H9 (cell line): Measurements from ENCODE around the gene TMEM221. TPM values are rescaled to one million over a fixed set of nuclear protein-coding genes. Genes with fewer than 3 reads are reported as not detected.

Experiments
- DNase-seq: peaks from one replicate; pipeline ENCODE4 v3.0.0-alpha.2; 2017
- H2AFZ ChIP-seq: one replicate; pipeline ENCODE4 v1.6.1; 2013; ENCODE audit warnings: mild to moderate bottlenecking, low read length, control low read depth, moderate library complexity
- H2AK5ac ChIP-seq: 2 replicates; pipeline ENCODE4 v1.6.1; 2013; ENCODE audit warnings: low read length, control low read depth, mixed read lengths; ENCODE audit not compliant: insufficient read length
- H2BK120ac ChIP-seq: one replicate; pipeline ENCODE4 v1.6.1; 2013; ENCODE audit warnings: low read depth, mild to moderate bottlenecking, low read length, control low read depth, inconsistent platforms; ENCODE audit not compliant: poor library complexity, severe bottlenecking
- H2BK12ac ChIP-seq: 2 replicates; pipeline ENCODE4 v1.6.1; 2013; ENCODE audit warnings: low read length, control low read depth, mixed read lengths, low read depth; ENCODE audit not compliant: insufficient read length
- H2BK15ac ChIP-seq: 2 replicates; pipeline ENCODE4 v1.6.1; 2013; ENCODE audit warnings: low read depth, low read length, control low read depth
- H2BK20ac ChIP-seq: one replicate; pipeline ENCODE4 v1.6.1; 2013; ENCODE audit warnings: low read depth, mild to moderate bottlenecking, low read length, control low read depth, inconsistent platforms; ENCODE audit not compliant: poor library complexity, severe bottlenecking
- H2BK5ac ChIP-seq: 2 replicates; pipeline ENCODE4 v1.6.1; 2013; ENCODE audit warnings: low read length, control low read depth, mixed read lengths; ENCODE audit not compliant: insufficient read length
- H3K14ac ChIP-seq: 2 replicates; pipeline ENCODE4 v1.6.1; 2013; ENCODE audit warnings: low read length, control low read depth; ENCODE audit not compliant: insufficient read depth
- H3K18ac ChIP-seq: 2 replicates; pipeline ENCODE4 v1.6.1; 2013; ENCODE audit warnings: low read depth, mild to moderate bottlenecking, mixed read lengths, low read length, control low read depth; ENCODE audit not compliant: insufficient read length
- H3K23ac ChIP-seq: 2 replicates; pipeline ENCODE4 v1.6.1; 2013; ENCODE audit warnings: low read length, control low read depth, mixed read lengths, low read depth; ENCODE audit not compliant: insufficient read length
- H3K23me2 ChIP-seq: 2 replicates; pipeline ENCODE4 v1.6.1; 2013; ENCODE audit warnings: low read depth, mild to moderate bottlenecking, mixed read lengths, low read length, control low read depth; ENCODE audit not compliant: insufficient read length, poor library complexity, severe bottlenecking
- H3K27ac ChIP-seq: 2 replicates; pipeline ENCODE4 v1.5.1; 2013; ENCODE audit warnings: low read length, control low read depth, mixed read lengths, low read depth; ENCODE audit not compliant: insufficient read length
- H3K27me3 ChIP-seq: 2 replicates; pipeline ENCODE4 v1.6.1; 2013; ENCODE audit warnings: low read length, control low read depth, inconsistent platforms; ENCODE audit not compliant: insufficient read depth
- H3K4ac ChIP-seq: 2 replicates; pipeline ENCODE4 v1.6.1; 2013; ENCODE audit warnings: low read depth, mild to moderate bottlenecking, control low read depth, inconsistent platforms, low read length, moderate library complexity
- H3K4me1 ChIP-seq: 2 replicates; pipeline ENCODE4 v1.6.1; 2013; ENCODE audit warnings: low read length, control low read depth, inconsistent platforms; ENCODE audit not compliant: insufficient read depth
- H3K4me2 ChIP-seq: 2 replicates; pipeline ENCODE4 v1.6.1; 2013; ENCODE audit warnings: low read length, control low read depth, mixed read lengths; ENCODE audit not compliant: insufficient read length, insufficient read depth
- H3K56ac ChIP-seq: 2 replicates; pipeline ENCODE4 v1.6.1; 2013; ENCODE audit warnings: low read depth, mild to moderate bottlenecking, mixed read lengths, low read length, control low read depth; ENCODE audit not compliant: insufficient read length
- H3K79me1 ChIP-seq: 2 replicates; pipeline ENCODE4 v1.6.1; 2013; ENCODE audit warnings: low read depth, mild to moderate bottlenecking, moderate library complexity, low read length, control low read depth, inconsistent platforms; ENCODE audit not compliant: insufficient read depth, poor library complexity, severe bottlenecking
- H3K79me2 ChIP-seq: 2 replicates; pipeline ENCODE4 v1.6.1; 2013; ENCODE audit warnings: low read length, control low read depth, inconsistent platforms; ENCODE audit not compliant: insufficient read depth
- H3K9ac ChIP-seq: 2 replicates; pipeline ENCODE4 v1.6.1; 2013; ENCODE audit warnings: low read length, control low read depth, mixed read lengths; ENCODE audit not compliant: insufficient read length; ENCODE audit errors: extremely low read depth
- H3K9me3 ChIP-seq: one replicate; pipeline ENCODE4 v1.6.1; 2013; ENCODE audit warnings: low read depth, low read length, inconsistent platforms; ENCODE audit not compliant: control insufficient read depth
- H3T11ph ChIP-seq: one replicate; pipeline ENCODE4 v1.6.1; 2013; ENCODE audit warnings: mild to moderate bottlenecking, low read length, control low read depth, inconsistent platforms
- H4K20me1 ChIP-seq: one replicate; pipeline ENCODE4 v1.6.1; 2013; ENCODE audit not compliant: control insufficient read depth, insufficient read length, insufficient read depth
- H4K5ac ChIP-seq: 2 replicates; pipeline ENCODE4 v1.6.1; 2013; ENCODE audit warnings: low read depth, mild to moderate bottlenecking, mixed read lengths, low read length, control low read depth; ENCODE audit not compliant: insufficient read length
- H4K8ac ChIP-seq: replicated peaks from 2 replicates; pipeline ENCODE4 v1.6.1; 2013; ENCODE audit warnings: low read length, control low read depth, mixed read lengths, low read depth; ENCODE audit not compliant: insufficient read length
- H4K91ac ChIP-seq: 2 replicates; pipeline ENCODE4 v1.6.1; 2013; ENCODE audit warnings: low read depth, mild to moderate bottlenecking, moderate library complexity, mixed read lengths, low read length, control low read depth; ENCODE audit not compliant: insufficient read length
- H3K27ac Mint-ChIP-seq, 3 experiments: 2 replicates in 2 of 3; 3 replicates in 1 of 3; pipeline ENCODE4 v1.8.0; 2020 to 2021; ENCODE audit warnings: mixed read lengths in 3 of 3, mild to moderate bottlenecking in 1 of 3, moderate library complexity in 1 of 3
- H3K27me3 Mint-ChIP-seq: 2 replicates; pipeline ENCODE4 v1.8.0; 2021; ENCODE audit warnings: low read depth, mild to moderate bottlenecking, moderate library complexity, mixed read lengths
- H3K36me3 Mint-ChIP-seq, 3 experiments: 2 replicates in 2 of 3; 3 replicates in 1 of 3; pipeline ENCODE4 v1.8.0; 2020 to 2021; ENCODE audit warnings: low read depth in 3 of 3, mixed read lengths in 3 of 3; ENCODE audit not compliant: insufficient read depth in 1 of 3
- H3K4me1 Mint-ChIP-seq, 2 experiments: 2 replicates each; pipeline ENCODE4 v1.8.0; 2020; ENCODE audit warnings: mixed read lengths in 2 of 2
- H3K4me3 Mint-ChIP-seq, 2 experiments: 2 replicates in 1 of 2; 3 replicates in 1 of 2; pipeline ENCODE4 v1.8.0; 2020 to 2021; ENCODE audit warnings: mild to moderate bottlenecking in 2 of 2, mixed read lengths in 2 of 2, moderate library complexity in 1 of 2
- H3K9me3 Mint-ChIP-seq, 2 experiments: 2 replicates in 1 of 2; 3 replicates in 1 of 2; pipeline ENCODE4 v1.8.0; 2020; ENCODE audit warnings: mild to moderate bottlenecking in 2 of 2, mixed read lengths in 2 of 2, moderate library complexity in 1 of 2
- CTCF ChIP-seq: fragments of 200-600 bp; sonication (generic); conservative IDR thresholded peaks from 3 replicates; pipeline ENCODE4 v1.8.0; 2021; ENCODE audit warnings: antibody characterized with exemption, mild to moderate bottlenecking
- WGBS: extraction: QIAGEN DNeasy Blood & Tissue Kit; methylation state at CpG from one replicate; pipeline ENCODE4 v1.1.7; 2013; ENCODE audit warnings: missing lambda C conversion rate, low lambda C conversion rate, mixed read lengths; ENCODE audit not compliant: insufficient read length; ENCODE audit errors: extremely low coverage; 5-methylcytosine and 5-hydroxymethylcytosine counted together
- total RNA-seq: library from RNA; stranded (reverse); gene quantifications from 2 replicates; pipeline ENCODE4 v1.2.1, GENCODE V29; 2021

Gene TMEM221
- total RNA-seq, 1 experiment from 2014 or later = 1.4 TPM

DNA sequence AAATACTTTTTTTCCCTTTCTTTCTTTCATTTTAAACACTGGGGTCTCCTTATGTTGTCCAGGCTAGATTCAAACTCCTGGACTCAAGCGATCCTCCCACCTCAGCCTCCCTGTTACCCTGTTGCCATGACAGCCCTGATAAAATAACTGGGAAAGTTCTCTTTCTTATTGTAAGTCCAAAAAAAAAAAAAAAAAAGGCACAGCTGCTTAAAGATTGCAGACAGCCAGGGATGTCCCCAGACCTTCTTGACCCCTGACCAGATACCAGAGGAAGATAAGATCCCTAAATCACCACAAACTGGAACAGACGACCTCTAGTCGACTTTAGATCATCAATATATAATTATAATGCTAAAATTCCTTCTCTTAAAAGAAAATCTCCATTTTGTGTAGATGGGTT is 29.8 kb downstream of the TMEM221 start:
- H4K5ac ChIP-seq = no peak overlapping the region
- H3K18ac ChIP-seq = no peak overlapping the region
- H2BK12ac ChIP-seq = no peak overlapping the region
- no peak overlapping the region for H3K4ac ChIP-seq
- H3K4me2 ChIP-seq = peak overlapping the region; percentile 70
- H2AK5ac ChIP-seq = no peak overlapping the region
- no peak overlapping the region for H2BK20ac ChIP-seq
- WGBS = no CpG with 5 or more reads among the region's 3 CpGs
- H2BK5ac ChIP-seq = no peak overlapping the region
- no peak overlapping the region for H3K56ac ChIP-seq
- H3K79me2 ChIP-seq = no peaks in the 10 kb centered on the region
- H3K4me1 Mint-ChIP-seq = peaks cover 25 to 38% of the 10 kb centered on the region in 2 experiments
- no peak overlapping the region for H4K91ac ChIP-seq
- H3K23me2 ChIP-seq = peaks cover 7% of the 10 kb centered on the region
- H4K20me1 ChIP-seq = no peaks in the 10 kb centered on the region
- no peaks in the 10 kb centered on the region; the same call in 1 of the 2 replicates for H3K4me1 ChIP-seq
- H3K23ac ChIP-seq = no peak overlapping the region
- H3T11ph ChIP-seq = no peak overlapping the region
- no peak overlapping the region for H2BK15ac ChIP-seq
- H3K27ac Mint-ChIP-seq = peak overlapping the region; percentile 95 to 97 (median 97); a peak in 5 of 7 replicates
- TF ChIP-seq CTCF = no peak
- no peaks in the 10 kb centered on the region; a peak in 1 of 5 replicates for H3K9me3 Mint-ChIP-seq
- H3K27ac ChIP-seq = no peak overlapping the region
- no peaks in the 10 kb centered on the region for H3K79me1 ChIP-seq
- H3K27me3 ChIP-seq = no peaks in the 10 kb centered on the region
- no peak overlapping the region for H2AFZ ChIP-seq
- H4K8ac ChIP-seq = no peak overlapping the region
- H3K36me3 Mint-ChIP-seq = peaks cover 3 to 20% (median 4%) of the 10 kb centered on the region in 3 experiments; a peak in 4 of 7 replicates
- H3K9ac ChIP-seq = no peak overlapping the region
- H3K4me3 Mint-ChIP-seq = peak overlapping the region; percentile 84 to 94
- H3K14ac ChIP-seq = no peak overlapping the region
- peaks cover 28% of the 10 kb centered on the region for H3K27me3 Mint-ChIP-seq
- no peak for DNase-seq
- no peaks in the 10 kb centered on the region for H3K9me3 ChIP-seq
- no peak overlapping the region for H2BK120ac ChIP-seq
